ENCODE results near the gene PDE4B. TPM values are rescaled to one million over a fixed set of nuclear protein-coding genes. Genes with fewer than 3 reads are reported as not detected.

The PDE4B gene
- total RNA-seq, 1 donor from 2014 or later = 12.0 TPM

DNA sequence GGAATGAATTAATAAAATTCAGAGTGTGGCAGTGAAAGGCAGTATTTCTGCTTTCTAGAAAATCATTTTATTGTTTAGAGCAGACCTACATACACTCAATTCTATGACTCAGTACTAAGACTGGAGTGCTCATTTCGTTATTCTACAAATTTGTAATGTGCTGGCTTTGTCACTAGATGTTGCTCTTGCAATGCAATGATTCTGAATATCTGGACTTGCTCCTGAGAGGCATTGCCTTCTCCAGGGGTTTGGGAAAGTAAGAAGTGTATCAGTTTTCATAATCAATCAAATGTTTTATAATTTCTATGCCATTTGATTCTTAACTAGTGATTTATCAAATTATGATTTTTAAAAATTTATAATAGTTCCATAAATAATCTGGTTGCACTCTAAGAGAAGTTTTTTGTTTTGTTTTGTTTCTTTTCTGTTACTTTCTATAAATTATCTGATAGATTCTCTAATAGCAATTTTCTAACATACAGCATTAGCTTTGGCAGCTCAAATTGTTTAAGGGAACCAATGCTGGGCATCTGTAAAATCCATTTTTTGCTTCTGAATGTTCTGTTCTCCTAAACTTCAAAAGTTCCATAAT lies 460.7 kb downstream of the PDE4B start:
- ATAC-seq (peak; percentile 85), DNase-seq (ENCODE audit: missing footprints) (no peak)
- intact Hi-C loops (cut with DNase I) = loop anchor here (1.0 to 10.0 kb wide), 3 partner anchors 193 to 471 kb away; no protein-coding TSS in a partner anchor

DNA sequence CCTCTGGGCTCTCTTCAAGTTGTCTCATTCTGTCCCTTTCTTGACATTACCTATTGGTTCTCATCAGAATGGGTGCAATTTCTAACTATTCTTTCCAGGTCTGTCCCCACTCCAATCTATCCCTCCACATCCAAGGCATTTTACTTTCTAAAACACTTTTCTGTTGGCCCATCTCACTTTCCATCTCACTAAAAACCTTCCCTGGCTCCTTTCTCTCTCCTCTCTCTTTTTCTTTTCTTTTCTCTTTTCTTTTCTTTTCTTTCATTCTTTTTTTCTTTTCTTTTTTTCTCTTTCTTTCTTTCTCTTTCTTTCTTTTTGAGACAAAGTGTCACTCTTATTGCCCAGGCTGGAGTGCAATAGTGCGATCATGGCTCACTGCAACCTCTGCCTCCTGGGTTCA lies 462.1 kb downstream of the PDE4B start:
- ATAC-seq (no peak), DNase-seq (ENCODE audit: missing footprints) (no peak)
- intact Hi-C loops (cut with DNase I) = loop anchor here (5.0 to 10.0 kb wide), 2 partner anchors 248 to 470 kb away; no protein-coding TSS in a partner anchor

DNA sequence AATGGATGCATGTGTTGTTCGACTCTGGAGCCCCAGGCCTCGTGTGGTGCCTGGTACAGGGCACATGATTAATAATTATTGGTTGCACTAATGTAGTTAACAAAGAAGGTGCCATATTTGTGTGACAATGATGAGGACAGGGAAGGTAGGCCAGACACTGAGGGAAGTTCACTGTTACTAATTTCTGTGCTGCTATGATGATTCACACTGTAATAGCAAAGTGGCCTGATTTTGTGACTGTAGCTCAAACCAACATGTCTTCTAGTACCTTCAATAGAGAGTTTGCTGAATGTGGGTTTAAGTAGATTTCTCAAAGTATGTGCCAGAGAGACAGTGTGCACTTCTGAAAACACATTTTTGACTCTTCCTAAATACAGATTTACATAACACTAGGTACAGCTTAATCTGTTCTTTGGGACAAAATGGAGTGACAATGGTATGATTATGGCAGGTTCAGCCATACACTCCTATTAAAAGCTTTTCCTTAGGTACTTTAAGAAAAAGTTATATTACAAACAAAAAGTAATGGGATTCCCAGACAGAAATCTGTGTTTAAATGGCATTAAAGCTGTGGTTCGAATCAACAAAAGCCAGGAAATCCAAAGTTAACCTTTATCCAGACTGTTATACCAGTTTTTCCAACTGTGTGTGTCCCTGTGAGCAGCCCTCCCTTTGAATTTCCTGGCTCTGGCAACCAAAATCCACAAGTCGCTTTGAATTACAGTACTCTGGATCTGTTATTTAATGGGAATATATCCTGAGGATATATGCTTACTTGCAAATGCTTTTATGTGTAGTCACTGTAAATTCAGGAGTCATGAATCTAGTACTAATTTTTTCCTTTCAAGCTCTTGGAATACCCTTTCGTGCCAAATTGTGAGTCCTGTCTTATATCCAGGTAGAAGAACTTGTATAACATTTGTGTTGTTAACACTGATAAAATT lies 464.2 kb downstream of the PDE4B start:
- DNase-seq (ENCODE audit: missing footprints) (no peak), ATAC-seq (no peak)
- intact Hi-C loops (cut with DNase I) = loop anchor here (10.0 kb wide), 1 partner anchor 468 kb away; no protein-coding TSS in a partner anchor

DNA sequence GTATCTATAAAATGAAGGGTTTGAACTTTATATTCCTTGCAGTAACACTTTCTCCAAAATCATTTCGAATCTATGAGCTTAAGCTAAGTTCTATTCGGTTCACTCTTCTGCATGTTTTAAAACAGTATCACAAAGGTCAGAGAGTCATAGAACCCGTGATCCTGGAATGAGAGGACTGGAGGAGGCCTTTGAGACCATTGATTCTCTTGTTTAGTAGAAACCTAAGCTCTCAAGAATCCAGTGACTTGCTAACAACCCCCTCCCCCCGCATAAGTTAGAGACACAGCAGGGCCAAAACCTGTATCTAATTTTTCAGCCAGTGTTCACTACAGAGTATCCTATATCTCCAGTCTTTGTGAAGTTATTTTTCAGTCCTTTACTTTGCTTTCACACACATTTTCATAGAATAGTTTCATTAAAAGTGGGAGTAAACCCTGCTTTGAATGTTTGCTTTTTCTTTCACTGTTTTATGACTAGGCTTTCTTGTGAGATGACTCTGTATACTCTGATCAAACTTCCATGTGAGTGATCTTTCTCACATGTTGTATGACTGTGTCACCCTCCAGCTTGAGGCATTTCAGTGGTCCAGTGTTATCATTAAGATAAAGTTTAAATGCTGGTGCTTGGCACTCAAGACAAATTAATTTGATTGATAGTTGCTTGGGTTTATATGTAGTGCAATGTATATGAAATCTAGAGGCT lies 465.9 kb downstream of the PDE4B start:
- intact Hi-C loops (cut with DNase I) = loop anchor here (10.0 kb wide), 1 partner anchor 466 kb away; no protein-coding TSS in a partner anchor
- no peak for DNase-seq (ENCODE audit: missing footprints)
- no peak for ATAC-seq

DNA sequence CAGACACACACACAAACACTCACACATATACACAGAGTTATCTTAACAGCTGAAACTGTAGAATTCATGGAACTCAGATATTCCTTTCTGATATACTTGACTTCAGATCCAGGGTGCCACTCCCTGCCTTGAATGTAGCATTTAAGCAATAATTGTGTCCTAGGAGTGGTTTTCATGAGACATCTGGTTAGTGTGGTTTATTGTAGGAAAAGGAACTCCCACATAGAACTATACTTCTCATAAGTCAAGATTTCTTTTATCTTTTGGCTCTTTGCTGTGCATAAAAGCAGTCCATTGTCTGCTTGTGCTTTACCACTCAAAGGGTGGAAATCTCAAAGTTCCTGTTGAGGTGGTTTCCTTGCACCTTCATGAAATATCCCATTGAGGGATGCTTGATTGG lies 468.7 kb downstream of the PDE4B start:
- intact Hi-C loops (cut with DNase I) = no loop called here
- ATAC-seq = no peak
- no peak for DNase-seq (ENCODE audit: missing footprints)

DNA sequence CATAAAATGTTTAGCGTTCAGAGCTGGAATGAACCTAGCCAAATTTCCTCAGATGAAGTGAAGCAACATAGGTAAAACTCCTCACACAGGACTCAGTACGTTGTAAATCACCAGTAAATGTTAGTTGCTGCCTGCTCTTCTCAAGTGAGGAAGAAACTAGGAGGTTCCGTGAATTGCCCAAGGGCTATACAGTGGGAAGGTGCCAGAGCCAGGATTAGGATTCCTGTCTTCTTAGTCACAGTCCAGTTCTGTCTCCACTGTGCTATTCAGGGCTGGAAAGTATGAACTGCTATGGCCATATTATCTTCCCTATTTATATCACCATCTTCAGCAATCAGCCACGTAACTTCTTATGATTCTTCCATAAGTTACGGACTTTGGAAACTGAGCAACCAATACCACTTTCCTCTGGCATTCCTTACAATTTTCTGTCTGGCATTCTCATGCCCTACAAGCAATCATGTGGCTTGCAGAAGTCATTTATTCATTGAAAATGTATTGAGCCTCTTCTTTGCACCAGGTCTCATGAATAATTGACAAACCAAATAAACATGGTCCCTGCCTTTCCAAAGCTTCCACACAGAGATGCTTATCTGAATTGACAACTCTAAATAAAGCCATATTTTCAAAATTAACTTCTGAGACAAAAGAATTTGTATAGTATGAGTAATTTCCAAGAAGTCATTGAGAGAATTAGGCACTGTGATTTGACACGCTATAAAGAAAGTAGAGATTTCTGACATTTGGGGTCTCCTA lies 469.7 kb downstream of the PDE4B start:
- DNase-seq (ENCODE audit: missing footprints) = no peak
- intact Hi-C loops (cut with DNase I) = no loop called here

DNA sequence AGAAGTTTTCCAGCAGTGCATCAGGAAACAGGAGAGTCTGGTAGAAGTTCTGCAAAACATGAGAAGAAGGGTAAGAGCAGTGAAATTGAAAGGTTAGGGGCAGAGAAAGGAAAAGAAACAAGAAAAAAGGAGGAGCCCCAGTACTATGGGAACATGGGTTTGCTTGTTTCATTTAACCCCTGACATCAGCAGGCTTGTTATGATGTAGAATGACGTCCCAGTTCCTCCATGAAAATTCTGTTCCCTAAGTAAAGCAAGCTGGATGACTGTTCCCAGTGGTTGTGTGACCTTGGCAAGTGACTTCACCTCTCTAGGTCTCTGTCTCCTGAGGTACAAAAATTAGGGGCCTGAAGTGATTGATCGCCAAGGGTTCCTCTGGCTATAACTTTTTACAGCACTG lies 472.6 kb downstream of the PDE4B start:
- DNase-seq (ENCODE audit: missing footprints) (no peak), ATAC-seq (no peak)
- intact Hi-C loops (cut with DNase I) = no loop called here

More for the DNA sequence above, 469.7 kb downstream of the PDE4B start:
- peak; percentile 58 for ATAC-seq

DNA sequence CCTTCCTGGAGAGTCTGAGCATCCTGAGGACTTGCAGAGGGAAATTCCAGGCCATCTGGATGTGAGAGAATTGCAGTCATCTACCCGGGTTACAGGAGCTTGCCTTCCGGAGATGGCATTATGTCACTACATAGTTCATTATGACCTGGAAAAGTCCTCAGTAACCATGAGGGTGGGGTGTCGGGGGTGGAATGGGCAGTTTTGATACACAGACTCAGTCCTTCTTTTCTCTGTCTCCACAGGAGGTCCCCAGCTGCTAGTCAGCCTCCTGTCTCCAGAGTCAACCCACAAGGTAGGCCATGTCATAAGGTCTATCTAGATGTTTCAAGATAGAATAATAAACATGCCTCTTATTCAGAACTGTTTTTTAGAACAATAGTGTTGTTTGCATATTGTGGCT lies 473.1 kb downstream of the PDE4B start:
- intact Hi-C loops (cut with DNase I) = no loop called here
- no peak for ATAC-seq

DNA sequence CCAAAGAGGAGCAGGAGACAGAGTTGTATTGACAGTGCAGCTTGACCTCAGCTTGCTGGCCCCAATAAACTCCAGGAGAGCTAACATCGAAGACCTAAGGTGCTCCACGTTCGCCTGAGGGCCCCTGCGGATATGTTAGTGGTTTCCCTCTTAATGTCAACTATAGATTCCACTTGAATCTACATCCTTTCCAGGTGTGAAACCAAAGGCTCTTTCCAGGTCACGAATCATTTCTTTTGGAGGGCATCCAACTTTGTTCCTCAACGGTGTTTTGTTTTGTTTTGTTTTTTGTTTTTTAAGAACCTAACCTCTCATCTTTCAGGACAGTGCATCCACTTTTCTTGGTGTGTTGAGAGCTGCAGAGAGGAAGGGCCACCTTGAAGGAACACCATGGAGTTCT lies 473.7 kb downstream of the PDE4B start:
- ATAC-seq (no peak), DNase-seq (ENCODE audit: missing footprints) (no peak)
- intact Hi-C loops (cut with DNase I) = no loop called here

More for the DNA sequence above, 473.1 kb downstream of the PDE4B start:
- DNase-seq (ENCODE audit: missing footprints) = no peak

DNA sequence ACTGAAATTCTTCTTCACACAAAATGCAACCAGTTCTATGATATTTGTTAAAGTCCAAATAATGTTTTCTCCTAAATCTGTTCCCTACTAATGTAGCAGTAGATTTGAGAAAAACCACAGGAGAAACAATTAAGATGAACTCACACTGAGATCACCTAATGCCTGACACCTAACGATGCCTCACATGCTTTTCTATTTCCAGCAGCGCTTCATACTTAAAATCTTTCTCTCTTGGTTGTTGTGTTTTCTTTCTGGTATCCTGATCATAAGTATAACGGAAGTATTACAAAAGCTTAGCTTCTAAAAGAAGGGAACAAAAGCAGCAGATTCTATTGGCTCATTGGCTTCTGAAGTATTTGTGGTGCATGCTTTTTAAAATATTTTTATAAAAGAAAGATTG lies 474.1 kb downstream of the PDE4B start:
- ATAC-seq = no peak
- DNase-seq (ENCODE audit: missing footprints) = no peak
- intact Hi-C loops (cut with DNase I) = no loop called here

DNA sequence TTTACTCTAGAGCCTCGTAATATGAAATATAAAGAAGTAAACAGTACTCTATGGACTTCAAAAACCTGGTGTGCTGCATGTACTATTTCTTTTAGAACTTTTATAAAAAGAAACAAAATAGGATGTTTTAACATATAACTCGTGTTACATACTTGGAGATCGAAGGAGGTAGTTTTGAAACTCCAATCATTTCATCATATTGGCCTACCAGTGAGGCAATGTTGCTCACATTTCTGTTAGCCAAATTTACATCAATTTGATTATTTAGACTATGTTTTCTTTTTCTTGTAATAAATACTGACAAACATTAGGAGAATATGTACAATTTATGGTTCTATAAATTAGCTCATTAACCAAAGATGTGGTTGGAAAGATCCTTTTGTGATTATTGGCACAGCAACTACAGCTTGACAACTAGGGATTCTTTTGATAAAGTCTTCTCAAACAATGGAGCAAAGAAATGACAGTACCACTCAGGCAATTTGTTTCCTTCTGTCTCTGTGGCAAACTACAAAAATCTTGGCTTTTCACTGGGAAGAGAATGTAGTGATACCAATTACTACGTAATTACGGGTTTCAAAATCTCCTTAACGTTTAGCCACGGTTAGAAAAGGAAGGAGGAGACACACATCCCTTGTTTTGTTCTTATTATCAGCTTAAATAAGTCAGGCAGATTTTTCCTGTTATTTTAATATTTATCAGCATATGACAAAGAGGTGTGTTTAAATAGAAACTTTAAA lies 474.7 kb downstream of the PDE4B start:
- intact Hi-C loops (cut with DNase I) = no loop called here
- DNase-seq (ENCODE audit: missing footprints) (no peak), ATAC-seq (no peak)

DNA sequence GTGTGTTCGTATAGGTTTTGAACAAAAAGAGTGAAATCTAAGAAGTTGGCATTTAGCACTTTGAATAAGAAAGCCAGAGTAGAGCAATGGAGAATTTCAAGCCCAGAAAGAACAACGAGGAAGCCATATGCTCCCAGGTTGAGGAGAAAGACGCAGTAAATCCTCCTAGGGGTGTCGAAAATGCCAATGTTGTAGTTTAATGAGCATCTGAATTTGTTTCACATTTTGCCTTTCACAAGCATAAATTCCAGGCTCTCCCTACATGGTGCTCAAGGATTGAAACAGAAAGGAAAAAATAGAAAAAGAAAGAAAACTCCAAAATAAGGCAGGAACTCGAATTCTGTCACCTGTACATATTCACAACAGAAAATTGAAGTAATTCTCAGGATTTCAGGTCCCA lies 476.5 kb downstream of the PDE4B start:
- no peak for ATAC-seq
- DNase-seq (ENCODE audit: missing footprints) = no peak
- intact Hi-C loops (cut with DNase I) = no loop called here

DNA sequence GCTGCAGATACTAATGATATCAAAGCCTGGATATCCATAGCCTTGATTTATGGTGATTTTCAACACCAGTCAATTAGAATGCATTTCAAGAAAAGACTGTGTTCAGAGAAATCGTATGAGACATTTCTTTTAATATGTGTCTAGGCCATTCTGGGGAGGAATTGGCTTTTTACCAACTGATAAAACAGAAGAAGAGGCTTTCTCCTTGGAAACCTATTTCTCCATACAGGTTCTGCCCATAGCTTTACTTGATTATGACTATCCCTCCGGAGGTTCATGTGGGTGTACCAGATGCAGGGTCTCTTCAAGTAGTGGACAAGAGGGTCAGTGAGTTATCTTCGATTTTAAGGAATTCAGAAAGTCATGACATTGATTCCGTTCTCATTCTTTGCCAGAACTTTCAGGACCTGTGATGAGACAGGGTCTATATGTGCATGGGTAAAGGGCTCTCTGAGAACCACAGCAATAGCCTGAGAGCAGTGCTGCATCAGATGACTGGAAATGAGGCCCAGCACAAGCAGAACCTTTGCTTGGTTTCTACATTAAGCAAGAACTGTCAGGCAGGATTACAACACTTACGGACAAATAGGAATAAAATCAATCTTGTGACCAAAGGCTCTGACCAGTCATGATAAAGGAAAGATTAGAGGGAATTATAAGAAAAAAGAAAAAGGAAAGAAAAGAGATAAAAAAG lies 477.6 kb downstream of the PDE4B start:
- intact Hi-C loops (cut with DNase I) = loop anchor here (2.0 to 5.0 kb wide), 2 partner anchors 133 to 177 kb away; no protein-coding TSS in a partner anchor
- ATAC-seq = peak; percentile 33
- DNase-seq (ENCODE audit: missing footprints) = no peak

DNA sequence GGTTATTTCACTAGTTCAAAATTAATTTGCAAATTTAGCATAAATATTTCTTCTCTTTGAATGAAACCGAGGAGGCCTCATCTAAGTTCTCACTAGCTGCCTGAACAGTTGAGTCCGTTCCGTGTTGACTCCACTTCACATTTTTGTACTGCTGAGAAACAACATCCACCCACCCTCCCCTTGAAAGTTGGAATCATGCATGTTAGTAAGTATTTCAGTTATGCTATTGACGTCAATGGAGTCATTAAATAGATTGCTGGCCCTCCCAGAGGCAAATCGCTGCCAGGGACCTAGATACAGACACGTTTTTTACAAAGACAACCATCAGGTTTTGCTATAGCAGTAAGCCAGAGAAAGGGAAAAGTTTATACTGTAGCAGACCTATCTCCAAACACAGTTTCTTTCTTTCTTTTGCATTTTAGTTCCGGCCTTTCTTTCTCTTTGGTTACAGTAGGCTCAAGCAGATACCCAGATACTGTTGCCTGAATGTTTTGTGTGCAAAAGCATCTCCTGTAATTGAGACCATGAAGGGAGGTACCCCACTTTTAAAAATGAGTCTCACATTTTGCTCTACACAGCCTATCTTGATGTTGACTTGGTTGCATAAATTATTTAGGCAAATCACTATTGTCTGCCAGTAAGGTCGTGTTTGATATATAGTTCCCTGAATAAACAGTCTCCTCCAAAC lies 478.7 kb downstream of the PDE4B start:
- intact Hi-C loops (cut with DNase I) = loop anchor here (1.0 to 5.0 kb wide), 3 partner anchors 61 to 176 kb away; no protein-coding TSS in a partner anchor

DNA sequence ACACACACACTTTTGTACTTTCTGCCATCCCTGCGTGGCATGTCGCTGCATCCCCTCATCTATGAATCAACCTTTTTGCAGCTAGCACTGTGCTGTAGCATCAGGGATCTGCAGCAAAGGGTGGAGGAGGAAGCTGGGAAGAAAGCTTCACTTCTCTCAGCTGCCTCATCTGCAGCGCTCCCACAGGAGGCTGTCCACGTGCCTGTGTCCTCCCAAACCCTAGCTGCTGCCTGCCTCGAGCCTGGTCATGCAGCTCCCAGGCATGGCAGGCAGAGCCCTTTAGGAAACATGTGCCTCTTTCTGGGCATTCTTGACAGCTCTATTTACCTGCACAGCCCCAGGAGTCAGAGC lies 479.2 kb downstream of the PDE4B start:
- intact Hi-C loops (cut with DNase I) = loop anchor here (1.0 to 5.0 kb wide), 3 partner anchors 60 to 175 kb away; no protein-coding TSS in a partner anchor
- DNase-seq (ENCODE audit: missing footprints) (peak; percentile 88), ATAC-seq (peak; percentile 73)

More for the DNA sequence above, 478.7 kb downstream of the PDE4B start:
- DNase-seq (ENCODE audit: missing footprints) (peak; percentile 88), ATAC-seq (peak; percentile 89)

DNA sequence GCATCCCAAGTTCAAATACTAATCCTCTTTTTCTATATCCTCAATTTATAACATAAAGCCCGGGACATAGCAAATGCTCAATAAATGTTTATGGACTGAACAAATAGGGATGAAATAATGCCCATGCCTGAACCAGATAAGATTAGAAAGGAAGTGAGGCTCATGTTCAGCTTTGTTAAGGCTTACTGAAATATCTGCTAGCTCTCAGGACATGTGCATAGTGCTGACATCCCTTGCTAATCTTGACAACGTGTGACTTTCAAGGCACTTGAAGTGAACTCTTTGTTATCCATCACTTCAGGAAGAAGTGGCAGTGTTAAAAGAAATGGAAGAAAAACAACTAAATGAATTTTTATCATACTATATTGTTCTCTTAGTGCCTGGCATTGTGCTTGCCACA lies 481.0 kb downstream of the PDE4B start:
- DNase-seq (ENCODE audit: missing footprints) (no peak), ATAC-seq (peak; percentile 53)
- intact Hi-C loops (cut with DNase I) = loop anchor here (5.0 kb wide), 1 partner anchor 174 kb away; no protein-coding TSS in a partner anchor

DNA sequence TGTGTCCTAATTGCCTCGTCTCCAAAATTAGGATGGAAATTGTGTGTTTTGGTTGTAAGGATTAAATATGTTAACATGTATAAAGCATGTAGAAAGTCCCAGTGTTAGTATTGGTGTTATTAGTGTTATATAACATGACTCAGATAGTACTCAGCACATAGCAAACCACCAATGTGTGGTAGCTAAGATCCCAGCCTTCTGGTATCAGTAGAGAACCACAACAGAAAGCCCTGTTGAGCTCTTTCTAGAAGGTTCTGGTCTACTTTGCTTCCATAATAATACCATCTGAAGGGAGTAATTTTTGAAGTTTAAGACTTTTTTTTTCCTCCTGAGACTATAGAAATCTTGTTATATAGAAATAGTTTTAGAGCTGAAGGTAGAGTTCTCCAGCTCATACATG lies 481.9 kb downstream of the PDE4B start:
- no peak for ATAC-seq
- intact Hi-C loops (cut with DNase I) = loop anchor here (5.0 kb wide), 1 partner anchor 173 kb away; no protein-coding TSS in a partner anchor

More for the DNA sequence above, 481.9 kb downstream of the PDE4B start:
- DNase-seq (ENCODE audit: missing footprints) = no peak

Data from Right ventricle myocardium inferior (tissue), 1 donor.